IPS-18a (cell line): Measurements from ENCODE around the gene TMEM120B.
"Not testable (repeated sequence)": the region's sequence is repeated elsewhere in the genome, so short reads cannot be mapped to it uniquely, and the experiment has no call there.

Source experiments
- H3K27ac ChIP-seq: one replicate; pipeline ENCODE4 v1.5.1; 2013; ENCODE audit warnings: low read length
- H3K27me3 ChIP-seq: one replicate; pipeline ENCODE4 v1.6.1; 2013; ENCODE audit warnings: mild to moderate bottlenecking, low read length; ENCODE audit not compliant: control insufficient read depth, insufficient read depth
- H3K36me3 ChIP-seq: one replicate; pipeline ENCODE4 v1.6.1; 2013; ENCODE audit warnings: low read depth, low read length; ENCODE audit not compliant: control insufficient read depth
- H3K4me1 ChIP-seq: one replicate; pipeline ENCODE4 v1.6.1; 2013; ENCODE audit warnings: low read depth, low read length; ENCODE audit not compliant: control insufficient read depth
- H3K4me3 ChIP-seq: one replicate; pipeline ENCODE4 v1.5.1; 2013; ENCODE audit warnings: low read length
- H3K9ac ChIP-seq: one replicate; pipeline ENCODE4 v1.6.1; 2013; ENCODE audit warnings: mild to moderate bottlenecking, low read length, moderate library complexity
- H3K9me3 ChIP-seq: one replicate; pipeline ENCODE4 v1.6.1; 2013; ENCODE audit warnings: low read depth, low read length; ENCODE audit not compliant: control insufficient read depth

TMEM120B gene

DNA sequence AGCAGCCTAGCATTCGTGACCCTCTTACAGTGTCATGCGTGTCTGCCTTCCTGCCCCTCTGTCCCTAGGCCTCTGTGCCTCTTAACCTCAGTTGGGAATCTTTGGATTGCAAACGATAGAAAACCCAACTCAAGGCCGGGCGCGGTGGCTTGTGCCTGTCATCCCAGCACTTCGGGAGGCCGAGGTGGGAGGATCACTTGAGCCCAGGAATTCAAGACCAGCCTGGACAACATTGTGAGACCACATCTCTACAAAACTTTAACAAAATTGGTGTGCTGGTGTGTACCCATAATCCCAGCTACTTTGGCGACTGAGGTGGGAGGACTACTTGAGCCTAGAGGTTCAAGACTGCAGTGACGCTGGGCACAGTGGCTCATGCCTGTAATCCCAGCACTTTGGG lies 36.7 kb downstream of the TMEM120B start:
- Histone ChIP-seq H3K9ac (no peak overlapping the region), H3K36me3 (peaks cover 6% of the 10 kb centered on the region), H3K27me3 (no peaks in the 10 kb centered on the region), H3K4me3 (no peak overlapping the region), H3K9me3 (no peaks in the 10 kb centered on the region), H3K4me1 (no peaks in the 10 kb centered on the region), H3K27ac (no peak overlapping the region)

GRCh38 chr12:121750507-121750955 lies 38.0 kb downstream of the TMEM120B start:
- H3K9me3 ChIP-seq, result no peaks in the 10 kb centered on the region
- no peaks in the 10 kb centered on the region for H3K27me3 ChIP-seq
- H3K36me3 ChIP-seq, result peaks cover 6% of the 10 kb centered on the region
- H3K4me1 ChIP-seq, result no peaks in the 10 kb centered on the region
- no peak overlapping the region for H3K27ac ChIP-seq
- H3K9ac ChIP-seq, result no peak overlapping the region
- H3K4me3 ChIP-seq, result no peak overlapping the region

DNA sequence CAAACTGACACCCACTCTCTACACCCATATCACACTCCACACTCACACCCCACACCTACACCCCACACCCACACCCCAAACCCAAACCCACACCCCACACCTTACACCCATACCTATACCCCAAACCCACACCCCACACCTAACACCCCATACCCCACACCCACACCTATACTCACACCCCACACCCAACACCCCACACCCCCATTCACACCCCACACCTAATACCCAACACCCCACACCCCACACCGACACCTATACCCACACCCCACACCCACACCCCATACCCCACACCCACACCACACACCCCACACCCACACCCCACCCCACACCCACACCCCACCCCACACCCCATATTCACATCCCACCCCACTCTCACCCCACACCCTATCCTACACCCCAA lies 38.5 kb downstream of the TMEM120B start:
- Histone ChIP-seq H3K9ac (no peak overlapping the region), H3K27me3 (no peaks in the 10 kb centered on the region), H3K4me1 (no peaks in the 10 kb centered on the region), H3K4me3 (no peak overlapping the region), H3K9me3 (no peaks in the 10 kb centered on the region), H3K36me3 (peaks cover 6% of the 10 kb centered on the region), H3K27ac (no peak overlapping the region)

- no peak overlapping the region for H3K4me3 ChIP-seq
- no peak overlapping the region for H3K9ac ChIP-seq
- no peaks in the 10 kb centered on the region for H3K9me3 ChIP-seq
- no peaks in the 10 kb centered on the region for H3K4me1 ChIP-seq
- no peak overlapping the region for H3K27ac ChIP-seq
- no peaks in the 10 kb centered on the region for H3K27me3 ChIP-seq
- peaks cover 6% of the 10 kb centered on the region for H3K36me3 ChIP-seq
Observed at GRCh38 chr12:121751749-121752351, 39.3 kb downstream of the TMEM120B start.

DNA sequence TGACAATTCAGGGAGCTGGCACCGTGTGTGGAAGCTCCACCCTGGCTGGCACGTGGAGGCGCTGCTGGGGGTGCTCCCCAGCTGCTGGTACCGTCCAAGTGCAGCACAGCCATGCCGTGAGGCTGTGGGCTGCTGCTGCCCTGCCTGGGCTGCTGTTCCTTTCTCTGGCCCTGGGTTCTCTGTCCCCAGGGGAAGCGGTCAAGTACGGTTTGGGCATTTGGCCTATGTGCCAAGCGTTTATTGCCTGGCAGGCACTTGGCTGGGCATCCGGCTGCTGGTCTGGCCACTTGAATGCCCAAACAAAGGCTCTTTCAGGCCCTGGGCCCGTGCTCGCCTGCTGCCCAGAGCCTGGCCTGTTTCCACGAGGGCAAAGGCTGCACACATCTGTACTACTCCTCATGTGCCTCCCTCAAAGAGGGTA lies 41.3 kb downstream of the TMEM120B start:
- Histone ChIP-seq H3K9me3 (no peaks in the 10 kb centered on the region), H3K4me1 (no peaks in the 10 kb centered on the region), H3K27me3 (no peaks in the 10 kb centered on the region), H3K27ac (no peak overlapping the region), H3K36me3 (peaks cover 6% of the 10 kb centered on the region), H3K4me3 (no peak overlapping the region), H3K9ac (no peak overlapping the region)

DNA sequence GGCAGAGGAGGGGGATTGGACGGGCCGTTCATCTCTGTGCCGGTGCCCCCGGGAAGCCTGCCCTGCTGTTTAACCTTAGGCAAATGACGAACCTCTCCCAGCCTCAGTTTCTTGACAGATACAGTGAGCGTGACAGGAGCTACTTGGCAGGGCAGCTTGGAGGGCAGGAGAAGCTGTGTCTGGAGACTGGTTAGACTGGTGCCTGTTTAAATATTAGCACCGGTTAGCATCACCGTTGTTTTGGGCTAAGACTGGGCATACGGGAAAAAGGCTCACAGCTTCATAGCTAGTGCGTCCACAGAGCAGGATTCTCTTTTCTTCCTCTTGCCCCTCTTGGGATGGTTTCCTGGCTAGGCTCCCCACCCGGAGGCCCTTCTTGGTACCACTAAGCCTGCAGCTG lies 42.3 kb downstream of the TMEM120B start:
- H3K27me3 ChIP-seq, result no peaks in the 10 kb centered on the region
- no peaks in the 10 kb centered on the region for H3K9me3 ChIP-seq
- no peak overlapping the region for H3K4me3 ChIP-seq
- H3K27ac ChIP-seq, result no peak overlapping the region
- no peaks in the 10 kb centered on the region for H3K4me1 ChIP-seq
- H3K9ac ChIP-seq, result no peak overlapping the region
- peaks cover 3% of the 10 kb centered on the region for H3K36me3 ChIP-seq

DNA sequence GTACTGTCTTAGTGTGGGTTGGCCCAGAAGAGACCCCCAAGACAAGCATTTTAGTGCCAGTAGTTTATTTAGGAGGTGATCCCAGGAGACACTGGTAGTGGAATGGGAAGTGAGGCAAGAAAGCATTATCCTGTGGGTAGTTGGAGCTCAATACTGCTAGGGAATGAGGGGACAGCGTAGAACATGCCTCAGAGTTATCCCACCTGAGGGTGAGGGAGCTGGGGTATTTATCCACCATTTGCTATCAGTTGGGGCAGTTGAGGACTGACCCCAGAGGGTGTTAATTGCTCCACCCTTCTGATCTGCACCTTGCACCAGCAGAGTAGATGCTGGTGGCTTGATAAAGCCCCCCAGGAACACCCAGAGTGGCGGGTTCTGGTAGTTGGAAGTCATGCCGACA lies 43.0 kb downstream of the TMEM120B start:
- H3K9ac ChIP-seq, result no peak overlapping the region
- H3K27me3 ChIP-seq, result no peaks in the 10 kb centered on the region
- no peak overlapping the region for H3K4me3 ChIP-seq
- no peaks in the 10 kb centered on the region for H3K9me3 ChIP-seq
- H3K36me3 ChIP-seq, result no peaks in the 10 kb centered on the region
- H3K27ac ChIP-seq, result no peak overlapping the region
- H3K4me1 ChIP-seq, result no peaks in the 10 kb centered on the region

GRCh38 chr12:121758536-121758935 lies 46.0 kb downstream of the TMEM120B start:
- not testable (repeated sequence) for H3K4me3 ChIP-seq, H3K4me1 ChIP-seq, H3K9me3 ChIP-seq, H3K27ac ChIP-seq, H3K27me3 ChIP-seq, H3K36me3 ChIP-seq, H3K9ac ChIP-seq

DNA sequence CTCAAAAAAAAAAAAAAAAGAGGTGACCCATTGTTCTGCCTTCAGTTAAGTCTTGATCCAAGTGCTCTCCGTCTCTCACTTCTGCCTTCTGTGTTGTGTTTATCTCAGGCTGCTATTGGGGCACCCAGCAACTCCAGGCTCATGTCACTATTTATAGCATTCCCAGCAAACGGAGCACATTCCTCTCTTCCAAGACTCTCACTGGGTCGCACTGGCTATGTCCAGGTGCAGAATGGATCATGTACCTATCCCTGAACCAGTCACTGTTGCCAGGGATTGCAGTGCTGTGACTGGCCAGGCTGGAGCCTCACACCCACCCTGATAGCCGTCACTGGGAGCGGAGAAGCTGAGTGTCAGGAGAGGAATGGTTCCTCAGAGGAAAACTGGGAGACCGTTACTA lies 49.7 kb downstream of the TMEM120B start:
- no peaks in the 10 kb centered on the region for H3K4me1 ChIP-seq
- H3K9ac ChIP-seq, result no peak overlapping the region
- H3K9me3 ChIP-seq, result no peaks in the 10 kb centered on the region
- no peaks in the 10 kb centered on the region for H3K36me3 ChIP-seq
- H3K4me3 ChIP-seq, result no peak overlapping the region
- no peak overlapping the region for H3K27ac ChIP-seq
- no peaks in the 10 kb centered on the region for H3K27me3 ChIP-seq

DNA sequence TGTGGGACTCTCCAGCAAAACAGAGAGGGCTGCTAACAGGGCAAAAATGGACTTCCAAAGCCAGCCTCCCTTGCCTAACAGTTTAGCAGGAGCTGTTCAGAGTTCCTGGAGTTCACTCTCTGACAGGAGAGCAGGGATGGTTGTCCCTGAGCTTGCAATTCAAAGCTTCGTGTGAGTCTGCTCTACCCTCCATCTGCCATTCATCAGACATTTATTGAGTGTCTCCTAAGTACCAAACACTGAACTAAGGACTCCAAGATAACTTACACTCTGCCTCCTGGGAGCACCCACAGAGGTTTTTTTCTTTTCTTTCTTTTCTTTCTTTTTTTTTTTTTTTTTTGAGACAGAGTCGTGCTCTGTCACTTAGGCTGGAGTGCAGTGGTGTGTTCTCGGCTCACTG lies 52.3 kb downstream of the TMEM120B start:
- Histone ChIP-seq H3K4me3 (no peak overlapping the region), H3K9me3 (no peaks in the 10 kb centered on the region), H3K27me3 (no peaks in the 10 kb centered on the region), H3K36me3 (no peaks in the 10 kb centered on the region), H3K27ac (no peak overlapping the region), H3K4me1 (no peaks in the 10 kb centered on the region), H3K9ac (no peak overlapping the region)

DNA sequence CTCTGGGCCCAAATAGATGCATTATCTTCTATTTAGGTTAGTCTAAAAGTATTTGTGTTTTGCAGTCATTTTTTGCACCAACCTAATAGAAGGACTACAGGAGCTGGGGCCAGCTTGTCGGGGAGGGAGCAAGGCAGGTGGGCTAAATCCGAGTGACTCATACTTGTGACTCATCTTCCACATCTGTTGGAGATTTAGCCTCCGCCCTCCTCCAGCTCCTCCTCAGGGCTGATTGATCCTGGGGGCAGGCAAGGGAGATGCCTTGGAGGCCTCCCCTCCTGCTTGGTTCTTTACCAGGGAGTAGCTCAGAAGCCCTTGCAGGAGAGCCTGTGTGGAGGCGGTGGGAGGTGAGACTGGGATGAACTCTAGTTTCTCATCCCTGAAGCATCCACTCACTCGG lies 53.0 kb downstream of the TMEM120B start:
- Histone ChIP-seq H3K36me3 (no peaks in the 10 kb centered on the region), H3K9ac (no peak overlapping the region), H3K27ac (no peak overlapping the region), H3K4me3 (no peak overlapping the region), H3K9me3 (no peaks in the 10 kb centered on the region), H3K4me1 (no peaks in the 10 kb centered on the region), H3K27me3 (no peaks in the 10 kb centered on the region)

DNA sequence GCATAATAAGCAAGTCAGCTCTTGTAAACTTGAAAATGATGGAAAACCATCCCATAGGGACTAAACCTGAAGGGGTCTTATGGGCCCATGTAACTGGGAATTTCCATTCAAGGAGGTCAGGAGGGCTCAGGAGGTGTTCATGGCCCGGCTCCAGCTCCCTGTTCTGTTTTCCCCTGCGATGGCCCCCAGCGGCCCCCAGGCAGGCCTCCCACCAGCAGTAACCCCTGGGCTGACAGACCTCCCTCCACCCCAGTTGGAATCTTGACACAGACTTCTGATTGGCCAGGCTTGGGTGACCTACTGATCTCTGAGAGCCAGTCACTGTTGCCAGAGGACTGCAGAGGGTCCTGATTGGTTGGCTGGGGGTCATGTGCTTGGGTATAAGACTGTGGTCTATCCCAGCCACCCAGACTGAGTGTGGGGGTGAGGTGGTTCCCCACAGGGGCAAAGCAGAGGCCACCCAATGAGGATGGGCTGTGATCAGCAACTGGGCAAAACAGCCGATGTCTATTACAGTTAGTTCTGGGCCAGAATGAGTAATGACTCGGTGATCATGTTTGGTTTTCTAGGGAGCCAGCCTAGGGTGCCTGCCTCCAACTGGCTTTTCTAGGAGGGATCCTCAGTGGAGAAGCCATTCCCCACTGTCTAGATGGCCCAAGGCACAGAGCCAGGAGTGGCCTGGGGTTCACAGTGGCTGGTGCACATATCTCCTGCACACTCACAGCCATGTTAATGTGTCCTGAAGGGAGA lies 53.9 kb downstream of the TMEM120B start:
- no peak overlapping the region for H3K9ac ChIP-seq
- H3K4me3 ChIP-seq, result no peak overlapping the region
- H3K27ac ChIP-seq, result no peak overlapping the region
- H3K9me3 ChIP-seq, result no peaks in the 10 kb centered on the region
- no peaks in the 10 kb centered on the region for H3K36me3 ChIP-seq
- H3K27me3 ChIP-seq, result no peaks in the 10 kb centered on the region
- no peaks in the 10 kb centered on the region for H3K4me1 ChIP-seq
